Neural progenitor cell (in vitro differentiated cells): ENCODE results near the gene SMYD3. TPM values are rescaled to one million over a fixed set of nuclear protein-coding genes. Genes with fewer than 3 reads are reported as not detected.

Experiments used
- DNase-seq: peaks from one replicate; pipeline ENCODE4 v3.0.0-alpha.2; 2016; ENCODE audit warnings: low spot score
- H2AFZ ChIP-seq: fragments of 200-600 bp; sonication (generic); replicated peaks from 2 replicates; pipeline ENCODE4 v1.6.1; 2016; ENCODE audit warnings: antibody characterized with exemption
- H3F3A ChIP-seq: fragments of 200-600 bp; sonication (generic); 2 replicates; pipeline ENCODE4 v1.6.1; 2016; ENCODE audit warnings: antibody characterized with exemption, low read depth
- H3K27ac ChIP-seq: fragments of 200-600 bp; sonication (generic); 2 replicates; pipeline ENCODE4 v1.5.1; 2016; ENCODE audit warnings: mild to moderate bottlenecking
- H3K27me3 ChIP-seq: fragments of 200-600 bp; sonication (generic); 2 replicates; pipeline ENCODE4 v1.6.1; 2016; ENCODE audit warnings: mild to moderate bottlenecking, moderate library complexity
- H3K36me3 ChIP-seq: fragments of 200-600 bp; sonication (generic); 2 replicates; pipeline ENCODE4 v1.5.1; 2016
- H3K4me1 ChIP-seq: fragments of 200-600 bp; sonication (generic); 2 replicates; pipeline ENCODE4 v1.6.1; 2016; ENCODE audit warnings: mixed run types
- H3K4me2 ChIP-seq: fragments of 200-600 bp; sonication (generic); 2 replicates; pipeline ENCODE4 v1.6.1; 2016
- H3K4me3 ChIP-seq: fragments of 200-600 bp; sonication (generic); 2 replicates; pipeline ENCODE4 v1.5.1; 2016
- H3K79me2 ChIP-seq: fragments of 200-600 bp; sonication (generic); 2 replicates; pipeline ENCODE4 v1.6.1; 2016; ENCODE audit warnings: low read depth
- H3K9ac ChIP-seq: fragments of 200-600 bp; sonication (generic); 2 replicates; pipeline ENCODE4 v1.6.1; 2016
- H3K9me3 ChIP-seq: fragments of 200-600 bp; sonication (generic); 2 replicates; pipeline ENCODE4 v1.5.1; 2016; ENCODE audit warnings: low read depth
- H4K20me1 ChIP-seq: fragments of 200-600 bp; sonication (generic); 2 replicates; pipeline ENCODE4 v1.6.1; 2016; ENCODE audit warnings: low read depth
- H3K27ac Mint-ChIP-seq: 3 replicates; pipeline ENCODE4 v1.8.0; 2021; ENCODE audit warnings: mixed read lengths
- H3K27me3 Mint-ChIP-seq: 2 replicates; pipeline ENCODE4 v1.8.0; 2022; ENCODE audit warnings: low read depth, mild to moderate bottlenecking, inconsistent platforms, moderate library complexity, mixed read lengths; ENCODE audit not compliant: insufficient read depth
- H3K36me3 Mint-ChIP-seq: 3 replicates; pipeline ENCODE4 v1.8.0; 2021; ENCODE audit warnings: mixed read lengths
- H3K4me1 Mint-ChIP-seq: 3 replicates; pipeline ENCODE4 v1.8.0; 2021; ENCODE audit warnings: mixed read lengths
- H3K4me3 Mint-ChIP-seq: 3 replicates; pipeline ENCODE4 v1.8.0; 2021; ENCODE audit warnings: mild to moderate bottlenecking, moderate library complexity, mixed read lengths
- H3K9me3 Mint-ChIP-seq: 3 replicates; pipeline ENCODE4 v1.8.0; 2020; ENCODE audit warnings: mixed read lengths
- CTCF ChIP-seq: fragments of 200-600 bp; sonication (generic); IDR thresholded peaks from 2 replicates; pipeline ENCODE4 v1.5.1; 2017; ENCODE audit warnings: antibody characterized with exemption, mild to moderate bottlenecking
- EZH2 ChIP-seq: fragments of 200-600 bp; sonication (generic); IDR thresholded peaks from 2 replicates; pipeline ENCODE4 v1.6.1; 2017; ENCODE audit warnings: antibody characterized with exemption, mild to moderate bottlenecking, moderate library complexity
- EZH2phosphoT487 ChIP-seq: fragments of 200-600 bp; sonication (generic); IDR thresholded peaks from 2 replicates; pipeline ENCODE4 v1.6.1; 2017; ENCODE audit warnings: antibody characterized with exemption
- total RNA-seq: library from RNA; depleted of rRNA; stranded (reverse); fragments of >200 nt; gene quantifications from 2 replicates; pipeline ENCODE4 v1.2.3, GENCODE V29; 2015; ENCODE audit warnings: low replicate concordance

SMYD3 gene
- total RNA-seq, 1 donor from 2014 or later, result 43.2 TPM

DNA sequence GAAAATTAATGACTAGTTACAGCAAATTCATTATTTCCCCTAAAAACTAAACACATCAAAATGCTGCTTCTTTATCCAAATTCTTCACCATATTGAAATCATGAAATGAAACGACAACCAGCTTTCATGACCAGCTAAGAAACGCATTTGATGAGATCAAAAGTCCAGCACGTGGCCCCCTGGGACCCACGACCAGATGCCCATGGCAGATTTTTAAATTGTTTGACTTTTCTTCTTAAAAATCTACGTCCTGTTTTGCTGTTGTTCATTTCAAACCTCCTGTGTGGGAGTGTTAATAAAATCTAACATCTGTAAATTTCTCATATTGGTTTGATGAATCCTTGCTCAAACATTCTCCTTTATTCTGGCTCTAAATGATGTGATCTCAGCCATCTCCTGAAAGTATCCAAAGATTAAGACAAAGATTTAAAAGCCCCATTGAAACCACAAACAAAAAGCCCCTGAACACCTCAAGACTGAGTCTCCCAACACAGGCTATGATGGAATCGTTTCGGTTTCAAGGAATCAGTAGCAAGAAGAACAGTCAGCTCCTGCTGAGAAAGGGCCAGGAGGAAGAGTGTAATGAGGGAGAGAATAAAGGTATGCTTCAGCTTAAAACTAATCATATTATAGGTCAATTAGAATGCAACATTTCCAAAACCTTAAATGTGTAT lies 523.6 kb downstream of the SMYD3 start:
- H3K4me3 Mint-ChIP-seq, result no peak overlapping the region

GRCh38 chr1:245979589-245979988 lies 527.5 kb downstream of the SMYD3 start:
- no peaks in the 10 kb centered on the region for H3K9me3 ChIP-seq
- Mint-ChIP-seq H3K4me1 (peaks cover 3% of the 10 kb centered on the region), H3K27ac (no peak overlapping the region), H3K9me3 (no peaks in the 10 kb centered on the region), H3K36me3 (peaks cover 2% of the 10 kb centered on the region), H3K27me3 (no peaks in the 10 kb centered on the region), H3K4me3 (no peak overlapping the region)
- no peak overlapping the region for H3K4me3 ChIP-seq
- H3K36me3 ChIP-seq, result no peaks in the 10 kb centered on the region
- H3K4me1 ChIP-seq, result peaks cover 6% of the 10 kb centered on the region
- no peaks in the 10 kb centered on the region for H3K27me3 ChIP-seq
- no peak overlapping the region for H3K4me2 ChIP-seq
- no peak for DNase-seq
- H4K20me1 ChIP-seq, result no peaks in the 10 kb centered on the region
- TF ChIP-seq EZH2 (no peak), EZH2phosphoT487 (no peak), CTCF (no peak)
- H3K9ac ChIP-seq, result no peak overlapping the region
- no peaks in the 10 kb centered on the region for H3K79me2 ChIP-seq
- no peaks in the 10 kb centered on the region for H3F3A ChIP-seq
- no peak overlapping the region for H3K27ac ChIP-seq
- H2AFZ ChIP-seq, result no peak overlapping the region

More for the DNA sequence above, 523.6 kb downstream of the SMYD3 start:
- no peaks in the 10 kb centered on the region for H3K36me3 ChIP-seq
- no peaks in the 10 kb centered on the region for H3F3A ChIP-seq
- peaks cover 6% of the 10 kb centered on the region for H3K4me1 ChIP-seq
- peak; percentile 31 for DNase-seq
- no peaks in the 10 kb centered on the region for H3K79me2 ChIP-seq
- no peak overlapping the region for H3K9ac ChIP-seq
- H3K27me3 Mint-ChIP-seq, result no peaks in the 10 kb centered on the region
- no peaks in the 10 kb centered on the region for H3K9me3 ChIP-seq
- H3K36me3 Mint-ChIP-seq, result peaks cover 2% of the 10 kb centered on the region
- H4K20me1 ChIP-seq, result no peaks in the 10 kb centered on the region
- no peak overlapping the region for H3K27ac Mint-ChIP-seq
- TF ChIP-seq EZH2, result no peak
- no peak for TF ChIP-seq CTCF
- no peak for TF ChIP-seq EZH2phosphoT487
- H3K27me3 ChIP-seq, result no peaks in the 10 kb centered on the region
- peaks cover 15% of the 10 kb centered on the region for H3K4me1 Mint-ChIP-seq
- H3K4me2 ChIP-seq, result no peak overlapping the region
- no peaks in the 10 kb centered on the region for H3K9me3 Mint-ChIP-seq
- no peak overlapping the region for H3K27ac ChIP-seq
- H3K4me3 ChIP-seq, result no peak overlapping the region
- no peak overlapping the region for H2AFZ ChIP-seq

DNA sequence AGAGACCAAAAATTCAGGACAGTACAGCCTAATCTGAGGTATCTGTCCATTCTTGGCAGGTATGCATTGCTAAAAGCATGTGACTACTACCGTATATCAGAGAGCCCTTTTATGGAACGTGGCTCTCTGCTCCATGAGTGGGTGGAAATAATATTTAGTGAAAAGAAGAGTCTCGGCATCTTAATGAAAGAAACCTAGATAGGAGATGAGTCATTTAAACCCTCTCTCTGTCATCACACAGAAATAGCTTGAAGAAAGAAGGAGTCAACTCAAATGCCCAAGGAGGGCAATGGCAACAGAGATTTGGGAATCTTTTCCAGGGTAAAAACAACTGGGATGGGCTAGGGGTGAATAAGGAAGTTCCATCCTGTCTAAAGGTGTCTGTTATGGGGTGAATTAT lies 528.2 kb downstream of the SMYD3 start:
- H3K4me2 ChIP-seq, result no peak overlapping the region
- H3K79me2 ChIP-seq, result no peaks in the 10 kb centered on the region
- DNase-seq, result no peak
- H3K4me1 ChIP-seq, result peaks cover 6% of the 10 kb centered on the region
- Mint-ChIP-seq H3K27me3 (no peaks in the 10 kb centered on the region), H3K4me3 (no peak overlapping the region), H3K4me1 (peaks cover 3% of the 10 kb centered on the region), H3K27ac (no peak overlapping the region), H3K9me3 (no peaks in the 10 kb centered on the region), H3K36me3 (peaks cover 2% of the 10 kb centered on the region)
- TF ChIP-seq EZH2phosphoT487 (no peak), CTCF (no peak), EZH2 (no peak)
- H4K20me1 ChIP-seq, result no peaks in the 10 kb centered on the region
- no peak overlapping the region for H3K9ac ChIP-seq
- no peaks in the 10 kb centered on the region for H3K27me3 ChIP-seq
- no peak overlapping the region for H3K4me3 ChIP-seq
- H3K36me3 ChIP-seq, result no peaks in the 10 kb centered on the region
- H3F3A ChIP-seq, result no peaks in the 10 kb centered on the region
- H2AFZ ChIP-seq, result no peak overlapping the region
- no peaks in the 10 kb centered on the region for H3K9me3 ChIP-seq
- H3K27ac ChIP-seq, result no peak overlapping the region
